ENCODE measurements around the gene HAPLN1. TPM values are rescaled to one million over a fixed set of nuclear protein-coding genes. Genes with fewer than 3 reads are reported as not detected.

The HAPLN1 gene
- total RNA-seq, result 15.9 TPM

DNA sequence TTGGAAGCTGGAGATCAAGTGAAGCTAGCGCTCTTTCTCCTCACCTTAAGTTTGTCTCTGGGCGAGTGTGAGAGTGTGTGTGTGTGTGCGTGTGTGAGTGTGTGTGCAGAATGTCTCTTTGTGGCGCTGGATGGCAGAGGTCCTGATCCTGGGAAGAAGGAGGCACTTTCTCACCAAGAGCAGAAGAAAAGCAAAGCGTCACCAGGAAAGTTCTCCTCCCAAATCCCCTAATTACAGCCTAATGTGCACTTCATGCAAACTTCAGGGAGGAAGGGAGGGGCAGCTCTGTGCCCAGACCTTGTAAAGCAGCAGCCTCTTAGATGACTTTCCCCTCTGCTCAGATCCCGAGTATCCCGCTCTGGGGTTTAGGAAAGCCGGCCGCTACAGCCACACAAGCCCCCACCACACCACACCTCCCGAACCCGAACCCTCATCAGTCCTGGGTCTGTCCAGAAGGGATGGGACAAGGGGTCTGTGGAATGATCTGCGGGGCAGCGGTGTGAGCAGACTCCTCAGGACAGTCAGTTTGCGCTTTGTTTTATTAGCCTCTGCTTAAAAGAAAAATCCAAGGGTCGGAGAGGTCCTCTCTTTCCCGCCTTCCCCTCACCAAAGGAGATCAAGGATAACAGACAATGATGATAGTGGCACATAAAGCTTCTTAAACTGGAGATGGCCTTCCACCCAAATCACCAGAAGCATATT lies at the start of gene HAPLN1:
Gene HAPLN1 (minus strand): TSS at position 20 of the 702 bp plus-strand sequence. CDS start 47,332 bp downstream, outside the sequence.

Small RNA genes lying within 50 kb of the gene (small RNA-seq; reads per million reads assigned to genes)
- not detected for gene RN7SKP295
- not detected for gene RNU6-620P

Other genes starting within 250 kb of the HAPLN1 start
- gene VCAN, start 249.1 kb downstream of the HAPLN1 start, total RNA-seq, result 427 TPM

Measured in diencephalon (tissue), 1 donor.